ENCODE results near the gene SORCS1.

- TF ChIP-seq TAF1 (IDR thresholded peaks at IDR 0.05; ENCODE audit: low read depth) (no peak), EP300 (IDR thresholded peaks at IDR 0.05; ENCODE audit: borderline replicate concordance) (no peak), MAX (IDR thresholded peaks at IDR 0.05) (no peak), RAD21 (IDR thresholded peaks at IDR 0.05; ENCODE audit: low read depth) (no peak), YY1 (IDR thresholded peaks at IDR 0.05; ENCODE audit: low read depth) (no peak), CREB1 (IDR thresholded peaks at IDR 0.05; ENCODE audit: low read depth) (no peak), TEAD4 (IDR thresholded peaks at IDR 0.05) (no peak), TCF12 (IDR thresholded peaks at IDR 0.05; ENCODE audit: low read depth) (no peak), FOXM1 (IDR thresholded peaks at IDR 0.05; ENCODE audit: borderline replicate concordance, low read depth) (no peak), ZBTB7A (IDR thresholded peaks at IDR 0.05; ENCODE audit: low read depth) (no peak)
Measured at GRCh38 chr10:106982268-106982667, 182.2 kb downstream of the SORCS1 start.

All from Ishikawa (cell line).